GM13976 (cell line): ENCODE measurements around the gene KLC4.
"Not testable (repeated sequence)": the region's sequence is repeated elsewhere in the genome, so short reads cannot be mapped to it uniquely, and the experiment has no call there.

Source experiments
- DNase-seq: peaks from one replicate; pipeline ENCODE4 v3.0.0; 2012; ENCODE audit warnings: low spot score
- CTCF ChIP-seq: IDR thresholded peaks from 2 replicates; pipeline ENCODE4 v1.5.1; 2012; ENCODE audit warnings: borderline replicate concordance, mild to moderate bottlenecking; ENCODE audit not compliant: insufficient read depth; ENCODE audit errors: extremely low read depth, missing control alignments, control extremely low read depth
- in situ Hi-C: fragments of 300-500 bp; cut with MboI; formaldehyde crosslinking; loops from one replicate; pipeline ENCODE4 v1.12.0; 2022; ENCODE audit warnings: low sequenced_read_pairs, mixed read lengths, inconsistent platforms; ENCODE audit not compliant: unreplicated experiment

Gene KLC4

DNA sequence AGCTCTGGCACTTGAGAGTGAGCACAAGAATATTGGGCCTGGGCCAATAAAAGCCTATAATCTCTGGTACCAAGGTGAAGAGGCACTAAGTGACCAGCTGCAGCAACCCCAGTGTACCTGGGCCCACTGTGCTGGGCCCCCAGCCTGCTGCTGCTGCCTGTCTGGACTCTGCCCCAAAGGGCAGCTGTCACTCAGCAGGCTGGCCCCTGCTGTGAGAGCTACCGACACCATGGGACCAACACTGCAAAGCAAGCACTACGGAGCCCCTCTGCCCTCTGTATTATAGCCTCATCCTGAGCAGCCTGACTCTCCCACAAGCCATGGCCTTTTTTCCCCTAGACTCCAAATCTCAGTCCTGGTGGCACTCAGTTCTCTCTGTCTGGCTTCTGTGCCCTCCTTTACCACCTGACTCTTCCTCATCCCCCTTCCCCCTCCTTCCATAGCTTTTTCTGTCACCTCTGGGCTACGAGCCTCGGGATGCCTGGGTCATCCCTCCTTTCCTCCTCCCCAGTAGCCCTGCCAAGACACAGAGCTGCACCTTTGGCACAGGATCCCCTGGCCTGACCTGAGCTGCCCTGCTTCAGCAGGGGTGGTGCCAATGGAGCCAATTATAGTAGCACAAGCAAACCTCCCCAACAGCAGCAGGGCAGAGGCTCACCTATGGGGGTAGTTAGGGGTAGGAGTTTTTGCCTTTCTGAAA, 23.8 kb upstream of the KLC4 start:
- in situ Hi-C loops: no loop called here
- no peak for DNase-seq
- no peak for TF ChIP-seq CTCF

DNA sequence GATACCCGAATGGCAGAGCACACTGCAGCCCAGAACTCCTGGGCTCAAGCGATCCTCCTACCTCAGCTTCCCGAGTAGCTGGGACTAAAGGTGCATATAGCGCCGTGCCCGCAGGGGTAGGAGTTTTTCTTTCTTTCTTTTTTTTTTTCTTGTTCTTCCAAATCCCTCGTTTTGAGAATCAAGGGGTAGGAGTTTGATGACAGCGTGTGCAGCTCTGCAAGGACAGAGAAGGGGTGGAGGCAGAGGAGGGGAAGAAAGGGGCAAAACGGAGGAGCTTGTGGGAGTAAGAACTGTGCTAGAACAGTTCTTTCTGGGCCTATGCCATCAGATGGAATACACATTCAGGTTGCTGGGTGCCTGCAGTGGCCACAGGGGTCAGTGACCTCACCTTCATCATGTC, 22.7 kb upstream of the KLC4 start:
- DNase-seq: no peak
- in situ Hi-C loops: no loop called here
- no peak for TF ChIP-seq CTCF

DNA sequence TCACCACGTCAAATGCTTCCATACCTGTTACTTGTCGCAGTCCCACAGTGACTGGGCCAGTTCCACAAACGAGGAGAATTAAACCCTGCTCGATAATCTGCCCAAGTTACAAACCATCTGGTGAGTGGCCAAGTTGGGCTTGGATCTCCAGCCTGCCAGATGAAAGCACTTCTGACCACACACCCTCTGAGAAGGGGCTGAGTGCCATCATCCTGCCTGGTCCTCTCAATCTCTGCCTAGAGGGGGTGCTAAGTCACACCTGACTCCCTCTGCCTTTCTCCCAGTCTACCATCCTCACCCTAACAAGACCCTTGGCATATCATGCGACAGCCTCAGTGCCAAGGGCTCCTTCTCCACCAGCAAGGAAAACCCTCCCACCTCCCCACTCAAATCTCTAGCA, 22.2 kb upstream of the KLC4 start:
- no peak for TF ChIP-seq CTCF
- DNase-seq: no peak
- in situ Hi-C loops: no loop called here

DNA sequence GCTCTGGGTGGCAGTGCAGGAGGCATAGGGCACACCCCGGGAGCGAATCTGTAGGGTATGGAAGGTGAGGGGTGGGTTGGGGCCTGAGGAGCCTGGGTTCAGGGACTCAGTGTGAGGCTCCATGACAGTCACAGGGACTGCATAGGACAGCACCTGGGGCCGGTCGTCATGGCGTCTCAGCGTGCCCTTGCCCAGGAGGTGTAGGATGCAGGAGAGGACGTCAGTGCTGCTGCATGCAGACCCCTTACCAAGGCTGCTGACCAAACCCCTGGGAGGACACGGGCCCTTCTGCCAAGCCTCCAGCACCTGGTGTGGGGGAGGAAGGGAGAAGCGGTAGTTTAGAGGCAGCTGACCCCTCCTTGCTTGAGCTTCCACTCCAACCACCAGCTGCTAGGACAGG, 21.7 kb upstream of the KLC4 start:
- no peak for DNase-seq
- TF ChIP-seq CTCF: no peak
- in situ Hi-C loops: no loop called here

- in situ Hi-C loops: no loop called here
- DNase-seq: no peak
- no peak for TF ChIP-seq CTCF
Observed at GRCh38 chr6:43038727-43039126, 20.7 kb upstream of the KLC4 start.

DNA sequence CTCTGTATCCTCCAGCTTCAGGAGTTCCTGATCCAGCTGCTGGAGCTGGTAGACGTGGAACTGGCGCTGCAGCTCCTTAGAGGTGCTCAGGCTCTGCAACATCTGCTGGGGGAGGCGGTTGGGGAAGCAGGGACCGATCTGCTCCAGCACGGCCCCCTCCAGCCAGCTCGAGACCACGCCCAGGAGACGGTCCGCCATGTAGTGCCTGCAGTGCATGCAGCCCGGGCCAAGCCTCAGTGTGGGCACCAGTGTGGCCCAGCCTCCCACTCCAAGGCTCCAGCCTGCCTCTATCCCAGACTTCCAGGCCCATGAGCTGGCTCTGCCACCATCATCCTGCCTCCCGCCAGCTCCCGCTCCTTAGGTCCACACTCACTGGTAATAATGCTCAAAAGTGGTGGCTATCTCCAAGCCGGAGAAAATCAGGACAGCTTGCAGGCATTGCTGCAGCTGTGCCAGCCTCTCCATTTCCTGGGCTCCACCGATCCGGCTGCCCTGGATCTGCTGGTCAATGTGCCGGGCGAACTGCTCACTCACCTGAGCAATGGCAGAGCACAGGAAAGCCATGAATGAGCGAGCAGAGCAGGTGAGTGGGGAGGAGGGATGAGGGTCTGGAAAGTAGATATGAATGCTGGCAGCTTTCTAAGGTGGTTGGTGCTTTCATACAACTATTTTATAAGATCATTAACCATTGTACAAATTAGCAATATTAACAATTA, 18.7 kb upstream of the KLC4 start:
- in situ Hi-C loops: no loop called here
- no peak for TF ChIP-seq CTCF
- no peak for DNase-seq

- DNase-seq, in situ Hi-C loops: not testable (repeated sequence)
Observed at GRCh38 chr6:43041475-43041874, 18.0 kb upstream of the KLC4 start.
